ENCODE results near the gene LITAFD. TPM values are rescaled to one million over a fixed set of nuclear protein-coding genes. Genes with fewer than 3 reads are reported as not detected.

The LITAFD gene
- total RNA-seq, 1 donor from 2014 or later: not detected

GRCh38 chr16:8893976-8894690, 12.0 kb downstream of the LITAFD start:
- H3K4me3 Mint-ChIP-seq (ENCODE audit: unreplicated experiment): no peak overlapping the region
- H3K27ac Mint-ChIP-seq (ENCODE audit: unreplicated experiment): no peak overlapping the region
- H3K27me3 Mint-ChIP-seq (ENCODE audit: unreplicated experiment): no peaks in the 10 kb centered on the region
- no peak for DNase-seq (ENCODE audit: extremely low spot score, unreplicated experiment)
- TF ChIP-seq, protein P1, sequence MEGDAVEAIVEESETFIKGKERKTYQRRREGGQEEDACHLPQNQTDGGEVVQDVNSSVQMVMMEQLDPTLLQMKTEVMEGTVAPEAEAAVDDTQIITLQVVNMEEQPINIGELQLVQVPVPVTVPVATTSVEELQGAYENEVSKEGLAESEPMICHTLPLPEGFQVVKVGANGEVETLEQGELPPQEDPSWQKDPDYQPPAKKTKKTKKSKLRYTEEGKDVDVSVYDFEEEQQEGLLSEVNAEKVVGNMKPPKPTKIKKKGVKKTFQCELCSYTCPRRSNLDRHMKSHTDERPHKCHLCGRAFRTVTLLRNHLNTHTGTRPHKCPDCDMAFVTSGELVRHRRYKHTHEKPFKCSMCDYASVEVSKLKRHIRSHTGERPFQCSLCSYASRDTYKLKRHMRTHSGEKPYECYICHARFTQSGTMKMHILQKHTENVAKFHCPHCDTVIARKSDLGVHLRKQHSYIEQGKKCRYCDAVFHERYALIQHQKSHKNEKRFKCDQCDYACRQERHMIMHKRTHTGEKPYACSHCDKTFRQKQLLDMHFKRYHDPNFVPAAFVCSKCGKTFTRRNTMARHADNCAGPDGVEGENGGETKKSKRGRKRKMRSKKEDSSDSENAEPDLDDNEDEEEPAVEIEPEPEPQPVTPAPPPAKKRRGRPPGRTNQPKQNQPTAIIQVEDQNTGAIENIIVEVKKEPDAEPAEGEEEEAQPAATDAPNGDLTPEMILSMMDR (IDR thresholded peaks at IDR 0.05): no peak
- H3K36me3 Mint-ChIP-seq (ENCODE audit: unreplicated experiment): peaks cover 53% of the 10 kb centered on the region
- H3K4me1 Mint-ChIP-seq (ENCODE audit: unreplicated experiment): peaks cover 5% of the 10 kb centered on the region
- no peaks in the 10 kb centered on the region for H3K9me3 Mint-ChIP-seq (ENCODE audit: unreplicated experiment)

DNA sequence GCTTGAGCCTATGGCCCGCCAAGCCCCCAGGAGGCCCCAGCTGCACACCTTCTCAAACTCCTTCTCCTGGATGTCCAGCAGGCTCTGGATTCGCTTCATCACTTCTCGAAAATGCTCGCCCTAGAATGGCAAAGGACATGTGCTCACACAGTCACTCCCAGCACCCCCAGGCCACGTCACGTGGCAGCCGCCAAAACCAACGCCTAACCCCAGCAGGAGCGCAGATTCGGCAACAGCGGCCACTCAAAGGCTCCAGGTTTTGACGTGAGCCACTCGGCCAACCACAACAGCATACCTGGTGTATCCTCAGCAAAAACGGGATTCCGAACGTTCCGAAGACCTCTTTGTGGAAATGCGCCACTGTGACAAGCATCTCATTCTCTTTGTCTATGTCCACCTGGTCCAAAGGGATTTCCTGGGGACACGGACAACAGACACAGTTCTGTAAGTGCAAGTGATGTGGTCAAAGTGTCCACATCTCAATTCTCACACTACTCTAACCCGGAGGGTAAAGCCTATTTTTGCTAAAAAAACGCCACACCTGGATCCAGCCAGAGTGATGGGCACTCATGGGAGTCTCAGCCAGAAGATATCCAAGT, 12.7 kb downstream of the LITAFD start:
- Mint-ChIP-seq H3K27ac (ENCODE audit: unreplicated experiment) (no peak overlapping the region), H3K9me3 (ENCODE audit: unreplicated experiment) (no peaks in the 10 kb centered on the region), H3K4me3 (ENCODE audit: unreplicated experiment) (no peak overlapping the region), H3K4me1 (ENCODE audit: unreplicated experiment) (peaks cover 5% of the 10 kb centered on the region), H3K36me3 (ENCODE audit: unreplicated experiment) (peaks cover 60% of the 10 kb centered on the region), H3K27me3 (ENCODE audit: unreplicated experiment) (no peaks in the 10 kb centered on the region)
- TF ChIP-seq, protein P1 (IDR thresholded peaks at IDR 0.05): no peak
- DNase-seq (ENCODE audit: extremely low spot score, unreplicated experiment): no peak

GRCh38 chr16:8898660-8899318, 16.6 kb downstream of the LITAFD start:
- Mint-ChIP-seq H3K27ac (ENCODE audit: unreplicated experiment) (no peak overlapping the region), H3K4me1 (ENCODE audit: unreplicated experiment) (no peaks in the 10 kb centered on the region), H3K27me3 (ENCODE audit: unreplicated experiment) (no peaks in the 10 kb centered on the region), H3K9me3 (ENCODE audit: unreplicated experiment) (no peaks in the 10 kb centered on the region), H3K4me3 (ENCODE audit: unreplicated experiment) (no peak overlapping the region), H3K36me3 (ENCODE audit: unreplicated experiment) (peaks cover 64% of the 10 kb centered on the region)
- TF ChIP-seq, protein P1 (IDR thresholded peaks at IDR 0.05): no peak
- DNase-seq (ENCODE audit: extremely low spot score, unreplicated experiment): no peak

DNA sequence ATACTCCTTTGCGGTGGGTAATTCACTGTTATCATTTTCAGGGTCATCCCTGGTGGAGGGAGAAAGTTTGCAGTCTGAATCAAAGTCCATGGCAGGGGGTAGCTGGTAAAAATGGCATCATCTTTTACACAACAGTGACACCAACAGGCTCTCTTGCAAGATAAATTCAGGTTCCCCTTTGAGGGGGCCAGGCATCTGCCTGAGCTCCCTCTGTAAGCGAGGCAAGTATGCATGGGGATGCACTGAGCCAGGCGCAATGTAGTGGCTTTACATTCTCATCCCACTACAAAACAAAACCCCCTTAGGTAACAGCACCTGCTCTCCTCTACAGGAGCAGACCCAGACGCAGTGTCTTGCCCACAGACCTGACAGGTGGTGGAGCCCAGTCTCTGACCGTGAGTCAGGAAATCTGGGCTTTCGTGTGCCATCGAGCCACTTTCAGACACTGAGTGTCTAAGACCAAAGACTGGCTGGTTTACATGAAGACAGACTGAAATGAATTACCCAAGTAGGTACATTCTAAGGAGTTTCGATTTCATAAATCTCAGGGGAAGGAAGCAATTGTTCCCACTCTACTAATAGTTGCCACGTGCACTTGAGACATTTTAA, 17.7 kb downstream of the LITAFD start:
- H3K9me3 Mint-ChIP-seq (ENCODE audit: unreplicated experiment): no peaks in the 10 kb centered on the region
- H3K4me1 Mint-ChIP-seq (ENCODE audit: unreplicated experiment): no peaks in the 10 kb centered on the region
- TF ChIP-seq, protein P1 (IDR thresholded peaks at IDR 0.05): no peak
- no peak overlapping the region for H3K4me3 Mint-ChIP-seq (ENCODE audit: unreplicated experiment)
- H3K36me3 Mint-ChIP-seq (ENCODE audit: unreplicated experiment): peaks cover 57% of the 10 kb centered on the region
- DNase-seq (ENCODE audit: extremely low spot score, unreplicated experiment): no peak
- no peak overlapping the region for H3K27ac Mint-ChIP-seq (ENCODE audit: unreplicated experiment)
- H3K27me3 Mint-ChIP-seq (ENCODE audit: unreplicated experiment): no peaks in the 10 kb centered on the region

DNA sequence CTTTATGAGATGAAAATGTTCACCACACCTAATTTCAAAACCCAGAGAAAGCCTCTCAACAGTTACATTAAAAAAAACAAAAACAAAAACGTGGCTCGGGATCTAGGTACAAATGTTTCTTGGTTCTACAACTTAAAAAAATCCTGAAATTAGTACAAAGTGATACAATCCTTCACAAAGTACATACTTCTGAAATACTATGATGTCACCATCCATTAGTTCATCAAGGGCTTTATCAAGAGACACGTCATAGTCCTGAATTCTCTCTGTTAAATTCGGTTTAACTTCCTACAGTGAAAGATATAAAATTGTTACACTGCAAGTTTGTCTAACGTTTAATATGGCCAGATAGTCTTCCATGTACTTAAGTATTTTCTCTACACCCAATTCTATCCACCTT, 18.2 kb downstream of the LITAFD start:
- Mint-ChIP-seq H3K9me3 (ENCODE audit: unreplicated experiment) (no peaks in the 10 kb centered on the region), H3K36me3 (ENCODE audit: unreplicated experiment) (peaks cover 55% of the 10 kb centered on the region), H3K4me3 (ENCODE audit: unreplicated experiment) (no peak overlapping the region), H3K4me1 (ENCODE audit: unreplicated experiment) (no peaks in the 10 kb centered on the region), H3K27me3 (ENCODE audit: unreplicated experiment) (no peaks in the 10 kb centered on the region), H3K27ac (ENCODE audit: unreplicated experiment) (no peak overlapping the region)
- TF ChIP-seq, protein P1 (IDR thresholded peaks at IDR 0.05): no peak
- DNase-seq (ENCODE audit: extremely low spot score, unreplicated experiment): no peak

Measured in osteocyte (in vitro differentiated cells).